GM10266 (cell line): ENCODE data around the gene TSC22D1.
"Not testable (repeated sequence)": the region's sequence is repeated elsewhere in the genome, so short reads cannot be mapped to it uniquely, and the experiment has no call there.

Experiments used
- DNase-seq: peaks from one replicate; pipeline ENCODE4 v3.0.0; 2012; ENCODE audit errors: extremely low spot score
- TF ChIP-seq, protein P1 (sequence below): IDR thresholded peaks from 2 replicates; pipeline ENCODE4 v1.5.1; 2012; ENCODE audit warnings: mild to moderate bottlenecking, low read depth; ENCODE audit not compliant: control insufficient read depth, insufficient read depth; ENCODE audit errors: missing control alignments

TSC22D1 gene

DNA sequence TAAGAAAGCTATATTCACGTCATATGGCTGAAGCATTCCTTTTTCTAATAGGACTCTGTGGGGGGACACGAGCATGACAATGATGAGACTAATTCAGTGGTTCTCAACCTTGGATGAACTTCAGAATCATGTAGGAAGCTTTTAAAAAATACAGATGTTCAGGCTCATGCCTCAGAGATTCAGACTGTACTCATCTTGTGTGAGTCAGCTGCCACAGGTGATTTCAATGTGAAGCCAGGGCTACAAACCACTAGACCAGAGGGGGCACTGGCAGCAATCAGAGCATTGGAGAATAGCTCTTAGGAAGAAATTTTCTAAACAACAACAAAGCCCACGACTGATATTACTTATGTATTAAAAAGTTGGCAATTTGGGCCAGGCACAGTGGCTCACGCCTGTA, 110.8 kb downstream of the TSC22D1 start:
- no peak for DNase-seq
- TF ChIP-seq, protein P1, sequence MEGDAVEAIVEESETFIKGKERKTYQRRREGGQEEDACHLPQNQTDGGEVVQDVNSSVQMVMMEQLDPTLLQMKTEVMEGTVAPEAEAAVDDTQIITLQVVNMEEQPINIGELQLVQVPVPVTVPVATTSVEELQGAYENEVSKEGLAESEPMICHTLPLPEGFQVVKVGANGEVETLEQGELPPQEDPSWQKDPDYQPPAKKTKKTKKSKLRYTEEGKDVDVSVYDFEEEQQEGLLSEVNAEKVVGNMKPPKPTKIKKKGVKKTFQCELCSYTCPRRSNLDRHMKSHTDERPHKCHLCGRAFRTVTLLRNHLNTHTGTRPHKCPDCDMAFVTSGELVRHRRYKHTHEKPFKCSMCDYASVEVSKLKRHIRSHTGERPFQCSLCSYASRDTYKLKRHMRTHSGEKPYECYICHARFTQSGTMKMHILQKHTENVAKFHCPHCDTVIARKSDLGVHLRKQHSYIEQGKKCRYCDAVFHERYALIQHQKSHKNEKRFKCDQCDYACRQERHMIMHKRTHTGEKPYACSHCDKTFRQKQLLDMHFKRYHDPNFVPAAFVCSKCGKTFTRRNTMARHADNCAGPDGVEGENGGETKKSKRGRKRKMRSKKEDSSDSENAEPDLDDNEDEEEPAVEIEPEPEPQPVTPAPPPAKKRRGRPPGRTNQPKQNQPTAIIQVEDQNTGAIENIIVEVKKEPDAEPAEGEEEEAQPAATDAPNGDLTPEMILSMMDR = no peak

DNA sequence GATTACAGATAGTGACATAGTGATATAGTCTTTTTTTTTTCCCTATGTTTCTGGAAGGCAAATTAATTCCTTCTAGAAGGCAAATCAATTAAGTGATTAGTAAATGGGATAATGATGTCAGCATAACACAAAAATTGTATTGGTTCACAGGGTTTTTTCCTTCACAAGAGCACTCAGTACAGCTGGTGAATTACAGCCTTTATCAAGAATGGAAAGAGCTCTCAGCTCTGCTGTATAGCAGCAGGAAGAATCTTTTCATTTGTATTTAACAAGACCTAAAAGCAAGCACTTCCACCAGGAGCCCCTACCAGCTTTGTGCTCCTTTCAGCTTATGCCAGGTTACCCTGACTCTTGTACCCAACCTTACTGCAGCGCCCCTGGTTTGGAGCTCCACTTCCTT, 111.7 kb downstream of the TSC22D1 start:
- DNase-seq = no peak

DNA sequence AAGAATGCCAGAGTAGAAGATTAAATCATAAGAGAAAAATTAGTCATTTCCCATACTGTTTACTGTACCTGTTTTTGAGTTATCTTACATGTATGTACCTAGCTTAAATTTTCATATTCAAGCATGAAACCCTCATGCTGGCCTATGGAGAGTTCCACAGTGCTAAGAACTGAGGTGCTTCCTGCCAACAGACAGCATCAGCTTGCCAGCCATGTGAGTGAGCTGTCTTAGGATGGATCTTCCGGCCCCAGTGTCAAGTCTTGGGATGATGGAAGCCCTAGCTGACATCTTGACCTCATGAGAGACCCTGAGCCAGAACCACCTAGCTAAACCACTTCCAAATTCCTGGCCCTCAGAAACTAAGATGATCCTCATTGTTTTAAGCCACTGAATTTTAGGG, 112.4 kb downstream of the TSC22D1 start:
- TF ChIP-seq, protein P1 = no peak
- no peak for DNase-seq

More for the DNA sequence above, 111.7 kb downstream of the TSC22D1 start:
- TF ChIP-seq, protein P1 = no peak

DNA sequence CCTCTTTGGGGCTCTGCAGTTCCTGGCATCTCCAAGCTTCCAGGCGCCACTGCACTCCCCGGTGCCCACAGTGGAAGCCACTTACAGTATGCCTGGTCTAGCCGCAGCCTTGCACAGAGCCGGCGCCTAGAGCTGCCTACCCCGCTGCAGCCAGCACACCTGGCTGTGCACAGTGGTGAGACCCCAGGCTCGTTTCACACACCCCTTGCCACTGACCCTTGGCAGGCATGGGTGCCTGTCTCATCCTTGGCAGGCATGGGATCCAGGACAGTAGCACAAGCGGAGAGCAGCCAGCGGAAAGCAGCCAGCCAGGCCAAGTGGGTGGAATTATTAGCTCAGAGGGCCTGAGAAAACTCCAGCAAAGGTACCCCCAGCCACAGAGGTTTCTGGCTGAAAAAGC, 116.5 kb downstream of the TSC22D1 start:
- DNase-seq = no peak
- TF ChIP-seq, protein P1 = no peak

DNA sequence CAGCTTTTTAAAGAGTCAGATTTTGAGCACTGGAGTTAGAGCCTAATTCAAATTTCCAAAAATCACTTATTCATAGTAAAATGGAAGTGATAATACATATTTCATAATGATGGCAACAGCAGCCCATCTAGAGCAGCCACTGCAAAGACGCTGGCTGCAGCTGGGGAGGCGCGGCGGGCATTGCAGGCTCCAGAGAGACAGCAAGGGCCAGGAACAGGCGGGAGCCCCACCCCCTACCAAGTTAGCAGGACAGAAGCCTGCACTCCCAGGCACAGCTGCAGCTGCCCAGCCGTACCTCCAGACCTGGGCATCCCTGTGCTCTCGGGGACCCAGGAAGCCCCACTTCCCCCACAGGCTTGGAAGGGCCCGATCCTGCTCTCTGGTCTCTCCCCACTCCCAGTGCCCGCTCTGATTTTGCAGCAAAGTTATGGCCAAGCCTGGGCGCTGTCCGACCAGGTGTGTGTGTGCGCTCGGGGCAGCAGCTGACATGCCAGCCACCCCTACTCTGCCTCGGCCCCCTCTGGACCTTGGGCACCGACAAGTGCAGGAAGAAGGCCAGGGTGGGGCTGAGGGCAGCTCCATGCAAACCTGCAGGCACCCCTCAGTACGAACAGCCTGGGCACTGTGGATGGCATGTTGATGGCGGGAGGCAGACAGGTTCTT, 117.7 kb downstream of the TSC22D1 start:
- TF ChIP-seq, protein P1 = no peak
- DNase-seq = no peak

DNA sequence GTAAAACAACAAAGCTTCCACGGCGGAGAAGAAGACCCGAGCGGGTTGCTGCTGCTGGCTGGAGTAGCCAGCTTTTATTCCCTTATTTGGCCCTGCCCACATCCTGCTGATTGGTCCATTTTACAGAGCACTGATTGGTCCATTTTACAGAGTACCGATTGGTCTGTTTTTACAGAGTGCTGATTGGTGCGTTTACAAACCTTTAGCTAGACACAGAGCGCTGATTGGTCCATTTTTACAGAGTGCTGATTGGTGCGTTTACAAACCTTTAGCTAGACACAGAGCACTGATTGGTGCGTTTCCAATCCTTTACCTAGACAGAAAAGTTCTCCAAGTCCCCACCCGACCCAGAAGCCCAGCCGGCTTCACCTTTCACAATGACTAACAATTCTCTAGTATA, 119.9 kb downstream of the TSC22D1 start:
- DNase-seq = not testable (repeated sequence)

DNA sequence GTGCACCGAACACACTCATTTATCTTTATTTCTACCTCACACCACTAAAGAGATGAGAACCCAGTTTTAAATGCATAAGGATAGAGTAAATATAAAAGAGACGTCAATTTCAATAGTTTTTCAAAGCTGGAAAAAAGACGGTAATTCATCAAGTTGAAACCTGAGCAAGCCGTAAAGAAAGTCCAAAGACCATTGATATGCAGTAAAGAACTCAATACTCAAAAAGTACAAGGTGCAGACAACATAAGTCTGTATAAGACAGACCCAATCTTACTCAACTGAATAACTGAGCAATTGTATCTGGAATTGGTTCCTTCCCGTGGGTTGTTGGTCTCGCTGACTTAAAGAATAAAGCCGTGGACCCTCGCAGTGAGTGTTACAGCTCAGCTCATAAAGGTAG, 120.4 kb downstream of the TSC22D1 start:
- TF ChIP-seq, protein P1 = no peak
- no peak for DNase-seq

DNA sequence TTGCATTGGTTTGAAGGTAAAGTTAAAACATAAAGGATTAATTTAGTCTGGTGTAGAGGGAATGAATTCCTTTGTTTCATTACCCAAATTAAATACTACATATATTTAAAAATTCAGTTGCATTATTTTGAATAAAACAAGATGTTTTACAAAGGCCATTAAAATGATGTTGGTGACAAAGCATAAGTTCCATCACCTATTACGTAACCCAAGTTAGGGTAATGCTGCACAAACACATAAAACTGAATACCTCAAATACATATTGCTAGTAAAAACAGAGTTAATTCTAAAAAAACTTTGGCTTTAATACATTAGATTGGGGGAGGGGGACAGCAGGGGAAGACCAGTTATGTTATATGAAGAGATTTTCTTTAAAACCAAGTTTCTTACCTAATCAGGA, 122.2 kb downstream of the TSC22D1 start:
- no peak for DNase-seq
- TF ChIP-seq, protein P1 = no peak
